Right lobe of liver (tissue), 6 donors: ENCODE measurements around the gene MFSD6L. TPM values are rescaled to one million over a fixed set of nuclear protein-coding genes. Genes with fewer than 3 reads are reported as not detected.

Source experiments
- ATAC-seq, 4 donors: fragments of 200-7000 bp; cut with Tn5 transposase; one replicate each; pipeline ENCODE4 v1.9.1; 2020; ENCODE audit warnings: mild to moderate bottlenecking in 4 of 4, moderate library complexity in 4 of 4
- DNase-seq, 3 donors: peaks; one replicate each; pipeline ENCODE4 v3.0.0-alpha.2; 2020
- H3K27ac ChIP-seq, 3 donors: fragments of 200-600 bp; one replicate each; pipeline ENCODE4 v1.8.0; 2022
- H3K27me3 ChIP-seq, 2 donors: fragments of 200-600 bp; one replicate each; pipeline ENCODE4 v1.8.0; 2022
- H3K36me3 ChIP-seq, 4 donors: fragments of 200-600 bp; sonication (generic) in 1 of 4; one replicate each; pipeline versions ENCODE4 v1.5.1 to v1.8.0; 2017 to 2022; ENCODE audit warnings: control low read depth in 1 of 4
- H3K4me1 ChIP-seq, 4 donors: fragments of 200-600 bp; sonication (generic) in 1 of 4; one replicate each; pipeline versions ENCODE4 v1.5.1 to v1.8.0; 2017 to 2022; ENCODE audit warnings: control low read depth in 1 of 4
- H3K4me3 ChIP-seq, 3 donors: fragments of 200-600 bp; one replicate each; pipeline ENCODE4 v1.8.0; 2022
- H3K9me3 ChIP-seq, 4 donors: fragments of 200-600 bp; sonication (generic) in 1 of 4; one replicate each; pipeline versions ENCODE4 v1.5.1 to v1.8.0; 2017 to 2022; ENCODE audit warnings: control low read depth in 1 of 4
- CTCF ChIP-seq, 4 donors: fragments of 200-600 bp in 3 of 4; fragments of 450-650 bp in 1 of 4; IDR thresholded peaks; one replicate each; pipeline versions ENCODE4 v1.5.1 to v1.8.0; 2016 to 2022; ENCODE audit warnings: antibody characterized with exemption in 4 of 4, mild to moderate bottlenecking in 2 of 4
- POLR2A ChIP-seq: fragments of 450-650 bp; IDR thresholded peaks from one replicate; pipeline ENCODE4 v1.6.1; 2017; ENCODE audit warnings: antibody characterized with exemption, mild to moderate bottlenecking
- WGBS: methylation state at CpG from one replicate; pipeline ENCODE4 v1.1.6; 2018; ENCODE audit warnings: low coverage, low lambda C conversion rate; ENCODE audit not compliant: insufficient coverage; ENCODE audit errors: missing lambda C conversion rate; 5-methylcytosine and 5-hydroxymethylcytosine counted together
- intact Hi-C, 2 donors: fragments of 100-400 bp; cut with DNase I; formaldehyde crosslinking; loops; one replicate each; pipeline versions ENCODE4 v1.11.2 to v1.14.1; 2022
- total RNA-seq, 6 experiments: library from RNA; depleted of rRNA in 2 of 6; stranded (reverse); fragments of >200 nt in 2 of 6; fragmentation: NEBNext Ultra II Directional in 3 of 6; extraction: Animal tissue kit (Norgen Biotek cat#: 25700) in 3 of 6; gene quantifications; one replicate each; pipeline versions ENCODE4 v1.1.0 to v1.2.4, GENCODE V29; 2016 to 2023
- donor health status: DM: no; HTN: yes; CAD: no.
- donor health status: DM: no; HTN: no; CAD: no.
- donor health status: DM: no; HTN: no; CAD: no.
- donor health status: DM: no; HTN: yes; CAD: no.
- donor health status: DM: no; HTN: yes; CAD: no.

Gene MFSD6L
- total RNA-seq, 6 experiments from 2014 or later, result not detected

- no peak for TF ChIP-seq CTCF (IDR thresholded peaks at IDR 0.05)
- TF ChIP-seq POLR2A, result no peak
- H3K27ac ChIP-seq, result no peak overlapping the region
- H3K36me3 ChIP-seq, result no peaks in the 10 kb centered on the region
- ATAC-seq, result peak in 1 of 4 donors; percentile 35
- H3K4me1 ChIP-seq, result no peaks in the 10 kb centered on the region
- WGBS, result 33% methylated on average over 1 of the region's 2 CpGs
- H3K27me3 ChIP-seq, result no peaks in the 10 kb centered on the region
- H3K9me3 ChIP-seq, result no peaks in the 10 kb centered on the region
- no peak for DNase-seq
- H3K4me3 ChIP-seq, result no peak overlapping the region
- intact Hi-C loops, result no loop called here
Observed at GRCh38 chr17:8788998-8789397, 10.2 kb downstream of the MFSD6L start.

GRCh38 chr17:8785547-8786413 is 13.4 kb downstream of the MFSD6L start:
- peak; percentile 93 to 98 (median 96) for ATAC-seq
- intact Hi-C loops, result no loop called here
- H3K27ac ChIP-seq, result no peak overlapping the region
- H3K4me3 ChIP-seq, result no peak overlapping the region
- H3K9me3 ChIP-seq, result no peaks in the 10 kb centered on the region
- 11% methylated on average over 15 of the region's 19 CpGs for WGBS
- DNase-seq, result peak; percentile 73 to 81 (median 78)
- no peaks in the 10 kb centered on the region for H3K27me3 ChIP-seq
- TF ChIP-seq POLR2A (no peak), CTCF (IDR thresholded peaks at IDR 0.05) (peak; percentile 69 to 91 (median 88))
- no peaks in the 10 kb centered on the region for H3K4me1 ChIP-seq
- H3K36me3 ChIP-seq, result no peaks in the 10 kb centered on the region

- no peaks in the 10 kb centered on the region for H3K9me3 ChIP-seq
- no peak overlapping the region for H3K4me3 ChIP-seq
- no peaks in the 10 kb centered on the region for H3K4me1 ChIP-seq
- no peaks in the 10 kb centered on the region for H3K27me3 ChIP-seq
- no peaks in the 10 kb centered on the region for H3K36me3 ChIP-seq
- intact Hi-C loops, result no loop called here
- no peak for ATAC-seq
- H3K27ac ChIP-seq, result no peak overlapping the region
- DNase-seq, result no peak
- TF ChIP-seq CTCF (IDR thresholded peaks at IDR 0.05), result no peak
- TF ChIP-seq POLR2A, result no peak
- WGBS, result 93% methylated on average over 1 of the region's 1 CpG
Observed at GRCh38 chr17:8782176-8782575, 17.0 kb downstream of the MFSD6L start.

- TF ChIP-seq CTCF (IDR thresholded peaks at IDR 0.05) (no peak), POLR2A (no peak)
- WGBS, result 62% methylated on average over 3 of the region's 4 CpGs
- no peak for ATAC-seq
- Histone ChIP-seq H3K27ac (no peak overlapping the region), H3K4me3 (no peak overlapping the region), H3K36me3 (no peaks in the 10 kb centered on the region), H3K27me3 (no peaks in the 10 kb centered on the region), H3K9me3 (no peaks in the 10 kb centered on the region), H3K4me1 (no peaks in the 10 kb centered on the region)
- intact Hi-C loops, result no loop called here
- no peak for DNase-seq
Observed at GRCh38 chr17:8781776-8782175, 17.4 kb downstream of the MFSD6L start.
